ENCODE results near the gene CADPS.

Gene CADPS

GRCh38 chr3:62874711-62875557 lies at the start of gene CADPS:
TSS of gene CADPS (minus strand) at chr3:62875416. CDS start at chr3:62875029, 387 bp downstream.
- peak; percentile 55 for DNase-seq

DNA sequence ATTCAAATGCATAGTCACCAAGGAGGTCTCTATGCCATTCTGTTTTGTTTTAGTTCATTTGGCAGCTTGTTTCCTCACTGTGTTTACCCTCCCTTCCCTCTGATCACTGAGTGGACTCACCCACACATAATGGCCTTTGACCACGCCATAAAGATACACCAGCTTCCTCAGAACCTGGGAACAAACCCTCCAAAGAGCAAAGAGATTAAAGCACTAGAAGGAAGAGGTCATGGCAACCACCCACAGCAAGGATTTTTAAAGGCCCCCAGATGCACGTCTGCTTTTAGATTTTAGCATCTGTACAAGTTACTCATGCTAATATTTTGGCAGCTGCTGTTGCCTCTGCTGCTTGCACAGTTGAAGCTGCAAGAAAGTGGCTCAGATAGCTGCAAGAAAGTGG lies 47.9 kb upstream of the CADPS start:
- no peak for DNase-seq

GRCh38 chr3:62922326-62922725 lies 47.1 kb upstream of the CADPS start:
- no peak for DNase-seq

DNA sequence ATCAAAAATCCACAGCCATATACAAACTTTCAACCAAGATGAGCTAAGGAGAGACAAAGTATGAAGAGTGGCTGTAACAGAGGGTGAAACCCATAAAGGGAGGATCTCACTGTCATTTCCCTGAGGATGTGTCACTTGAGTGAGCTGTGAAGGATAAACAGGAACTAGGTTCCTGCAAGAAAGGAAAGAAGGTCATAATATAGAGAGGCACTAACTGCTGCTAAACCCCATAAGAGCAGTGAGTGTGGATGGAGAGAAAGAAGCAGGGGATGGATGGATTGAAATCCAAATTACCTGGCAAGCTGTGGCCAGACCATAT lies 45.2 kb upstream of the CADPS start:
- no peak for DNase-seq

DNA sequence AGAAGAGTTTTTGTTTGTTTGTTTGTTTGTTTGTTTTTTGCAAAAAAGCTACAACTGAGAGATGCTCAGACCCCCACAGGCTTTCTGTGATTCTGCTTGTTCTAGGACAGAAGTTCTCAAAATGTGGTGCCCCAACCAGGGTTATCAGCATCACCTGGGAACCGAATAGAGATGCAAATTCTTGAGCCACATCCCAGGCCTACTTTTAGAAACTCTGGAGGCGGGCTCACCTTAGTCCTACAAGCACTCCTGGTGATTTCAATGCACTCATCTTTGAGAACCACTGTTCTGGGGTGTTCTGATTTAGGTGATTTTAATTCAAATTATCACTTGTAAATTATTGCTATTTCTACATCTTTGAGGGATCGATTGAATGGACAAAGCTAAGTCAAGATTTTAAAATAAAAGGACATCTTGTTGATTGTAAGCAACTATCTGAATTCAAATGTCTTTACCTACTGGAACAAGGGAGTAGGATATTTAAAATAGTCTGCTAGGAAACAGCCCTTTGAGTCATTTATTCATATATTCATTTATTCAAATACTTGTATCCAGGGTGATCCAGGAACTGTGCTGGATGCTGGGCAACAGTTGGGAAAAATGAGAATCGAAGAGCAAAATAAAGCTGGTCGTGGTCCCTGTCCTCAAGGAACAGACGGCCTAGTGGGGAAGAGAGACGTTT lies 44.7 kb upstream of the CADPS start:
- DNase-seq, result no peak

DNA sequence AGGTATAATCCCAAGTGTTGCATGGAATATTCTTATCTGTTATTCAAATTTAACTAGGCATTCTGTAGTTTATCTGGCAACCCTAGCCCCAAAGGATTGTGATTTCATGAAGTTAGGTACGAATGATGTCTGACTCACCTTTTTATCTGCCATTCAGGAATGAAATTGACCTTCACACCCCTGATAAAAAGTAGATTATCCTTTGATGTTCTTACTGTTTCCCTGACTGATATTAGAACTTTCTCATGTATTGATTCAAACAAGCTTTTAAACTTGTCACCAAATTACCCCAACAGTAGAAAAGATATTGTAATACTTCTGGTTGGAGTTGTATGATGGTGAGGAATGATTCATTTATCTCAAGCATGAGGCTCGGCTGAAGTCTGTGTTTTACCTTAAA lies 43.6 kb upstream of the CADPS start:
- DNase-seq, result no peak

GRCh38 chr3:62918131-62918530 lies 42.9 kb upstream of the CADPS start:
- DNase-seq, result no peak

DNA sequence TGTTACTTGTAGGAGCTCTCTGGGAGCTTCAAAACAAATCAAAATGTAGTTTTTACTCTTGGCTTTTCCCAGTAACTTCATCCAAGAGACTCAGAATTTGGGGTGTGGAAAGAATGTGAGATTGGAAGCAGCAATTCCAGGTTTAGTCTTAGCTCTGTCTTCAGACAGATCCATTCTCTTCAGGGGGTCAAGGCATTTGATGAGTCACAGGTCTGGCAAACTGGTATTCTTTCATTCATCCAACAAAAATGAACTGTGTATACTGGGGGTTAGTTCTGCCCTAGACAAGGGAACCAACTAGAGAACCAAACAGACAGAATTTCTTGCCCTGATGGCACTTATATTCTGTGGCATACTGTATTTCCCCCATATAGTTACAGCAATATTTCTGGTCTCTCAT lies 36.3 kb upstream of the CADPS start:
- DNase-seq, result no peak

DNA sequence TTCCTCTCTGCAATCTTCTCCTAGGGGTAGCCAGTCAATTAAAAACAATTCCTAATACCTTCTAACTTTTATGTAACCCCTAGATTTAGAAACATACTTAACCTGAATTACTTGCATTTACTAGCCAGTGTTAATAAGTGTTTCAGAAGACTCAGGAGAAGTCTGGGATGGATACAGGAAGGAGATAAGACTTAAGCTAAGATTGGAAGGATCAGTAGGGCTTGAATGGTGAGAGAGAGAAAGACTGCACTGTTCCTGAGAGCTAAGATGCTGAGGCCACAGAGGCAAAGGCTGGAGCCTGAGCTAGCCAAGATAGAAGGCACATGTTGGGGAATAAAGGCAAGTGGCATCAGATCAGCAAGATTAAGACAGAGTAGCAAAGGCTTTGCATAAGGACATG lies 30.1 kb upstream of the CADPS start:
- DNase-seq, result no peak

- no peak for DNase-seq
Measured at GRCh38 chr3:62898530-62899496, 23.6 kb upstream of the CADPS start.

GRCh38 chr3:62895901-62896300 lies 20.7 kb upstream of the CADPS start:
- no peak for DNase-seq

DNA sequence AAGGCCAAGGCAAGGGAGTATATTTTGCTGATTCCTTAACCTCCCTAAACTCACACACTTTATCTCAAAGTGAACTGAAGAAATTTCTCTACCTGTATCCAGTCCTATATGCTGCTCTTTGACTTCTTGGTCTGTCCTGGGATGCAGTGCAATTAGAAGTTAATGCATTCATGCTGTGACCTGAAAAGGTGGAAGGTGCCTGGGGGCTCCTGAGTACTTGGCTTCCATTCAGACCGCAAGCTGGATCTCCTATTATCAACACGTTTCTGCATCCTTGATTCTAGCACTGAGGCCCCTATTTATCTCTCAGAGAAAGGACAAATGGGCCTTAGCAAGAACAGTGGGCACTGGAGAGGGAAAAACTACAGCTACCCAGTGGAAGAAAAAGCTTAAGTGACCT lies 17.7 kb upstream of the CADPS start:
- no peak for DNase-seq

- no peak for DNase-seq
Measured at GRCh38 chr3:62892045-62892444, 16.8 kb upstream of the CADPS start.

GRCh38 chr3:62888778-62889177 lies 13.6 kb upstream of the CADPS start:
- DNase-seq, result no peak

DNA sequence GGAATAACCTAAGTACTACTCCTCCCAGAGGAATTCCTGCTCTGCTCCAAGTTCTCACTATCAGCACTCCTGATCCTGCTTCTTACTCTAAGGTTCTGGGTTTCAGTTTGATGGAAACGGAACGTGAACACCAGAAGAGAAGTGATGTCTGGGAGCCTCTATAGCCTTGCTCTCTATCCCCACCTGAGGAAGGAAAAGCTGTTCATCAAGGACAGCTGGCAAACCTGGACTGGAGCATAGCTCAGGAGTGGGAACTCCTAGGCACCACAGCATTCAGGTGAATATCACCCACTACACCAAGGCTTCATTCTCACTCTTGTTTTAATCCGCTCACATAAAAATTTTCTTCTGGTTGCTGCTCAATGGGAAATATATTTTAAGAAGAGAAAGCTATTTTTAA lies 13.0 kb upstream of the CADPS start:
- no peak for DNase-seq

DNA sequence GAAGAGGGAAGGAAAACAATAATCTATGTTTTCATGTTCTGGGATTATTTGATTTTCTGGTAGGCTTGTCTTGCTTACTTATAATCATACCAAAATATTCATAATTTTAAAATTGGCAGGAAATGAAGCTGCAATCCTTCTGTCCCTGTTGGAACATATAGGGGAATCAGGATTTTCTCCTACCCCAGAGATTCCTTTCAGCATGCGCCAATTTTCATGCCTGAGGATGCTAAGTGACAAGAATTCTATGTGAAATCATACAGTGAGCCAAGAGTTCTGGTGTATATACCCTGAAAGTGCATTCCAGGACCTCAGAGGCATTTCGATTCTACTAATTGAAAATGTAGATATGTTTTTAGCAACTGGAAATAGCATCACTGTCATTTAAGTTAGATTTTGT lies 9.9 kb upstream of the CADPS start:
- DNase-seq, result no peak

- DNase-seq, result no peak
Measured at GRCh38 chr3:62884096-62884870, 9.1 kb upstream of the CADPS start.

DNA sequence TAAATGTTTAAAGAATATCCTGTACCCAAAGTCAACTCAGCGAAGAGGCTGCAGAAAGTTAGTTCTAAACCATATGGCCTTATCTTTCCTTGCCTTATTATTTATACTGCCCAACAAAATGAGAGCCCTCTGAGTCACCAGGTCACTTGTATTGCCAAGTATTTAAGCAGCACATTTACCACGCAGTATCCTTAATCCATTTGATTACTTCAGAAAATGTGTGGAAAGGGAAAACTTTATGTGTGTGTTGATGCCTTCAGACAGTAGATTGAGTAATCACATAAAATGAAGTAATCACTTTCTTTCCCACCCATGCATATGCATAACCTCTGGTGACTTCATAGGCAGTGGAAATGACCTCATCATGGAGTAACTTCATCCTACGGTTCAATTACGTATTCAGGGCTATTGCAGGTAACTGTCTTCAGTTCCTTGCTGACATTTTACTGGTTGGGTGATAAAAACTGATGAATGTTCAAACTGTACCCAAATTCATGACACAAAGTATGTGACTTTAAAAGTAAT lies 7.5 kb upstream of the CADPS start:
- no peak for DNase-seq

- DNase-seq, result peak; percentile 62
Measured at GRCh38 chr3:62876064-62876463, 848 bp upstream of the CADPS start.

GRCh38 chr3:62875558-62876002 lies 364 bp upstream of the CADPS start:
- DNase-seq, result no peak

- DNase-seq, result peak; percentile 52
Measured at GRCh38 chr3:62873761-62874710, 1.2 kb downstream of the CADPS start.

Measured in NCI-H524 treated with DMSO at 0.1 percent for 48 hours (cell line).